DND-41 (cell line): ENCODE results near the gene EXOC3L4.

Source experiments
- CTCF ChIP-seq: IDR thresholded peaks from 2 replicates; pipeline ENCODE4 v1.5.1; 2012; ENCODE audit warnings: borderline replicate concordance, low read length, moderate library complexity, mild to moderate bottlenecking; ENCODE audit not compliant: poor library complexity, severe bottlenecking; ENCODE audit errors: extremely low read depth
- EZH2 ChIP-seq: IDR thresholded peaks from 3 replicates; pipeline ENCODE4 v1.6.1; 2012; ENCODE audit warnings: borderline replicate concordance, low read depth, mild to moderate bottlenecking, moderate library complexity, low read length, inconsistent platforms; ENCODE audit not compliant: severe bottlenecking

GRCh38 chr14:103126873-103127304, 32.4 kb downstream of the EXOC3L4 start:
- no peak for TF ChIP-seq CTCF
- no peak for TF ChIP-seq EZH2
